ENCODE data around the gene MECP2. TPM values are rescaled to one million over a fixed set of nuclear protein-coding genes. Genes with fewer than 3 reads are reported as not detected.

MECP2 gene
- total RNA-seq, 1 donor from 2014 or later, result 105 TPM

GRCh38 chrX:154061801-154062200 is 35.7 kb downstream of the MECP2 start:
- no peak for DNase-seq (ENCODE audit: low spot score)

GRCh38 chrX:154059729-154060245 is 37.7 kb downstream of the MECP2 start:
- DNase-seq (ENCODE audit: low spot score), result no peak

GRCh38 chrX:154059231-154059630 is 38.3 kb downstream of the MECP2 start:
- DNase-seq (ENCODE audit: low spot score), result no peak

GRCh38 chrX:154058214-154058997 is 39.1 kb downstream of the MECP2 start:
- DNase-seq (ENCODE audit: low spot score), result no peak

GRCh38 chrX:154057791-154058190 is 39.7 kb downstream of the MECP2 start:
- DNase-seq (ENCODE audit: low spot score), result no peak

- peak; percentile 54 for DNase-seq (ENCODE audit: low spot score)
Observed at GRCh38 chrX:154056770-154057241, 40.7 kb downstream of the MECP2 start.

- peak; percentile 76 for DNase-seq (ENCODE audit: low spot score)
Observed at GRCh38 chrX:154051201-154051810, 46.2 kb downstream of the MECP2 start.

- no peak for DNase-seq (ENCODE audit: low spot score)
Observed at GRCh38 chrX:154050113-154050495, 47.4 kb downstream of the MECP2 start.

GRCh38 chrX:154049209-154050112 is 48.1 kb downstream of the MECP2 start:
- DNase-seq (ENCODE audit: low spot score), result no peak

- DNase-seq (ENCODE audit: low spot score), result no peak
Observed at GRCh38 chrX:154048398-154048797, 49.1 kb downstream of the MECP2 start.

GRCh38 chrX:154046940-154047610 is 50.4 kb downstream of the MECP2 start:
- no peak for DNase-seq (ENCODE audit: low spot score)

- DNase-seq (ENCODE audit: low spot score), result no peak
Observed at GRCh38 chrX:154046031-154046781, 51.3 kb downstream of the MECP2 start.

- DNase-seq (ENCODE audit: low spot score), result no peak
Observed at GRCh38 chrX:154044091-154044490, 53.4 kb downstream of the MECP2 start.

GRCh38 chrX:154043003-154043763 is 54.3 kb downstream of the MECP2 start:
- DNase-seq (ENCODE audit: low spot score), result no peak

- DNase-seq (ENCODE audit: low spot score), result no peak
Observed at GRCh38 chrX:154040863-154041262, 56.7 kb downstream of the MECP2 start.

- DNase-seq (ENCODE audit: low spot score), result no peak
Observed at GRCh38 chrX:154040307-154040756, 57.2 kb downstream of the MECP2 start.

GRCh38 chrX:154039577-154039976 is 57.9 kb downstream of the MECP2 start:
- DNase-seq (ENCODE audit: low spot score), result no peak

GRCh38 chrX:154038656-154039055 is 58.9 kb downstream of the MECP2 start:
- no peak for DNase-seq (ENCODE audit: low spot score)

- DNase-seq (ENCODE audit: low spot score), result no peak
Observed at GRCh38 chrX:154037754-154038153, 59.8 kb downstream of the MECP2 start.

- no peak for DNase-seq (ENCODE audit: low spot score)
Observed at GRCh38 chrX:154036513-154036912, 61.0 kb downstream of the MECP2 start.
